CD4-positive, alpha-beta memory T cell (primary cell): ENCODE results near the gene LGALS12. TPM values are rescaled to one million over a fixed set of nuclear protein-coding genes. Genes with fewer than 3 reads are reported as not detected.
"Not testable (repeated sequence)": the region's sequence is repeated elsewhere in the genome, so short reads cannot be mapped to it uniquely, and the experiment has no call there.

Experiments used
- CTCF ChIA-PET: fragments of 350-600 bp; sonication (Branson Sonifier 250); formaldehyde crosslinking; loops from one replicate; lab custom pipeline; 2021; ENCODE audit warnings: inconsistent platforms; ENCODE audit not compliant: partially characterized antibody; lab: Charles Lee
- POLR2A ChIA-PET: fragments of 350-600 bp; sonication (Branson Sonifier 250); formaldehyde crosslinking; loops from one replicate; lab custom pipeline; 2021; ENCODE audit not compliant: partially characterized antibody; lab: Charles Lee
- DNase-seq, 5 donors: peaks; one replicate each; pipeline versions ENCODE4 v3.0.0 to v3.0.0-alpha.2; 2020 to 2022; ENCODE audit warnings: mixed read lengths in 1 of 5
- H3K27ac ChIP-seq: one replicate; pipeline ENCODE4 v1.7.0; 2013; ENCODE audit warnings: low read depth, low read length
- H3K27me3 ChIP-seq: 2 replicates; pipeline ENCODE4 v1.7.0; 2013; ENCODE audit warnings: mild to moderate bottlenecking, low read length, moderate library complexity; ENCODE audit not compliant: insufficient read depth
- H3K36me3 ChIP-seq: 2 replicates; pipeline ENCODE4 v1.7.0; 2013; ENCODE audit warnings: mild to moderate bottlenecking, low read length, moderate library complexity; ENCODE audit not compliant: insufficient read depth
- H3K4me1 ChIP-seq: 2 replicates; pipeline ENCODE4 v1.7.0; 2013; ENCODE audit warnings: mild to moderate bottlenecking, low read length, moderate library complexity; ENCODE audit not compliant: insufficient read depth
- H3K4me3 ChIP-seq, 2 donors: one replicate each; pipeline ENCODE4 v1.7.0; 2013; ENCODE audit warnings: low read length in 2 of 2, mild to moderate bottlenecking in 1 of 2
- H3K9me3 ChIP-seq, 2 donors: one replicate each; pipeline ENCODE4 v1.7.0; 2013; ENCODE audit warnings: low read length in 2 of 2, control low read depth in 1 of 2; ENCODE audit not compliant: control insufficient read depth in 1 of 2
- H3K27ac Mint-ChIP-seq, 7 donors: one replicate each; pipeline ENCODE4 v1.8.0; 2020 to 2021; ENCODE audit warnings: mixed read lengths in 7 of 7, mild to moderate bottlenecking in 6 of 7, inconsistent platforms in 3 of 7, moderate library complexity in 3 of 7
- H3K27me3 Mint-ChIP-seq, 2 donors: one replicate each; pipeline ENCODE4 v1.8.0; 2020 to 2021; ENCODE audit warnings: mixed read lengths in 2 of 2
- H3K36me3 Mint-ChIP-seq, 2 donors: one replicate each; pipeline ENCODE4 v1.8.0; 2020 to 2021; ENCODE audit warnings: mixed read lengths in 2 of 2, inconsistent platforms in 1 of 2, mild to moderate bottlenecking in 1 of 2
- H3K4me1 Mint-ChIP-seq, 4 donors: one replicate each; pipeline ENCODE4 v1.8.0; 2020 to 2021; ENCODE audit warnings: mixed read lengths in 4 of 4, mild to moderate bottlenecking in 1 of 4
- H3K4me3 Mint-ChIP-seq, 8 donors: one replicate each; pipeline ENCODE4 v1.8.0; 2020 to 2021; ENCODE audit warnings: mixed read lengths in 8 of 8, mild to moderate bottlenecking in 7 of 8, moderate library complexity in 6 of 8, inconsistent platforms in 3 of 8
- H3K9me3 Mint-ChIP-seq, 8 donors: one replicate each; pipeline ENCODE4 v1.8.0; 2020 to 2021; ENCODE audit warnings: mixed read lengths in 8 of 8, mild to moderate bottlenecking in 5 of 8, inconsistent platforms in 3 of 8, moderate library complexity in 1 of 8
- intact Hi-C: fragments of 100-400 bp; cut with micrococcal nuclease; formaldehyde crosslinking; loops from one replicate; pipeline ENCODE4 v1.15.1; 2023
- polyA plus RNA-seq, 2 donors: library from polyadenylated mRNA; unstranded; fragments of 300-500 nt; fragmentation: Illumina TruSeq; gene quantifications; one replicate each; pipeline ENCODE4 v1.2.3, GENCODE V29; 2021
- total RNA-seq, 2 experiments: library from RNA; stranded (reverse); gene quantifications; one replicate each; pipeline ENCODE4 v1.2.3, GENCODE V29; 2021

Gene LGALS12
- total and polyA plus RNA-seq, 4 experiments from 2014 or later = not detected

DNA sequence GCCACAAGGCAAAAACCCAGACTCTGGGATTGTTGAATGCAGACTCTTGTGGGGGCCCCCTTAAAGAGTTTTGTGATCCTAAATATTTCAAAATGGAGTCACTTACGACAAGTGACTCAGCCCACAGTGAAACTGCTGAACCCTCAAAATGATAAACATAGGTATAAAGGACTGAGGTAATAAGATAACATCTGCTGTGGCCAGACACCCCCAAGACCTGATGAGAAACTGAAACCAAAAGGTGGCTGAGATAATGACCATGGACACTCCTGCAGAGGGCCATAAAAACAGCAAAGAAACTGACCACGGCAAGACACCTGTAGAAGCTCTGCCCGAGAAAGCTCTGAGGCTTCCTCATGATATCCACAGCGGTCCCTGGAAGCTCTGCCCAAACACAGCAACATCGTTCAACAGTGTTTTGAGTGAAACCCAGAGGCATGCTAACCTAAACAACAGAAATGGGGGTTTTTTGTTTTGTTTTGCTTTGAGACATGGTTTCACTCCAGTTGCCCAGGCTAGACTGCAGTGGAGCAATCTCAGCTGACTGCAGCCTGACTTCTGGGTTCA is 29.1 kb downstream of the LGALS12 start:
- peak overlapping the region in 1 of 2 donors; percentile 83 for H3K4me3 ChIP-seq
- H3K4me1 ChIP-seq = peaks cover 86% of the 10 kb centered on the region
- peak in 4 of 5 donors; percentile 32 to 66 (median 42) for DNase-seq
- peak overlapping the region; percentile 77 for H3K27ac ChIP-seq
- Mint-ChIP-seq H3K27ac (peak overlapping the region; percentile 96 to 99 (median 98)), H3K9me3 (peaks cover 0 to 1% (median 0%) of the 10 kb centered on the region in 8 donors), H3K27me3 (no peaks in the 10 kb centered on the region), H3K4me1 (peaks cover 63 to 95% (median 81%) of the 10 kb centered on the region in 4 donors), H3K4me3 (peak overlapping the region; percentile 73 to 99 (median 96)), H3K36me3 (peaks cover 6 to 29% of the 10 kb centered on the region in 2 donors)
- intact Hi-C loops = loop anchor here (5.0 kb wide), 3 partner anchors 58 to 102 kb away; partner anchors contain the start of gene PLAAT3
- POLR2A ChIA-PET = interaction anchor here (1.2 to 8.4 kb wide), 5 partner anchors 10 to 33 kb away, joined by 3 to 132 read pairs (median 8); no protein-coding TSS in a partner anchor
- CTCF ChIA-PET = interaction anchor here (3.5 kb wide), 1 partner anchor 56 kb away, joined by 13 read pairs; no protein-coding TSS in a partner anchor
- H3K36me3 ChIP-seq = peaks cover under 1% of the 10 kb centered on the region
- H3K27me3 ChIP-seq = no peaks in the 10 kb centered on the region
- H3K9me3 ChIP-seq = no peaks in the 10 kb centered on the region

DNA sequence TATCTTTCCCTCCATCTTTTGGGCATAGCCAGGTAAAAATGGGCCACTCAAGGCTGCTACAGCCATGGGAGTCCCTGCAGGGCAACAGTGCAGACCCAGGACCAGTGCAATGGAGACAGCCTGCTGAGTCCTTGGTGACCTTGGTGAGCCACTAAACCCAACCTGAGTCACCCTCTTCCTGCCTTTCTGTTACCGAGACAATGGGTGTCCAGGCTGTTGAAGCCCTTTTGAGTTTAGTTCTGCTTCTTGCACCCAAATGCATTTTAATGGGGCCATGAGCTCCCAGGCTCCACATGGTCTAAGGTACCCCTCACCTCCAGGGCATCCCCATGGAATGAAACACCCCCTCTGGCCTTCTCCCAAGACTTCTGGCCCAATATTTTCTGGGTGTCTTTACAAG is 29.9 kb downstream of the LGALS12 start:
- POLR2A ChIA-PET = interaction anchor here (1.0 to 8.4 kb wide), 14 partner anchors 10 to 137 kb away, joined by 3 to 132 read pairs (median 10); partner anchors contain the start of genes PLAAT2, PLAAT3 and PLAAT5
- H3K4me1 Mint-ChIP-seq = peaks cover 67 to 99% (median 83%) of the 10 kb centered on the region in 4 donors
- CTCF ChIA-PET = interaction anchor here (1.9 to 3.6 kb wide), 5 partner anchors 16 to 100 kb away, joined by 8 to 23 read pairs (median 13); partner anchors contain the start of gene PLAAT5
- H3K27ac Mint-ChIP-seq = peak overlapping the region; percentile 96 to 99 (median 98)
- Histone ChIP-seq H3K4me1 (peaks cover 91% of the 10 kb centered on the region), H3K4me3 (peak overlapping the region; percentile 47 to 83), H3K36me3 (peaks cover 4% of the 10 kb centered on the region), H3K27me3 (no peaks in the 10 kb centered on the region), H3K9me3 (no peaks in the 10 kb centered on the region), H3K27ac (peak overlapping the region; percentile 77)
- H3K36me3 Mint-ChIP-seq = peaks cover 10 to 36% of the 10 kb centered on the region in 2 donors
- DNase-seq = peak in 2 of 5 donors; percentile 28 to 70
- no peaks in the 10 kb centered on the region for H3K27me3 Mint-ChIP-seq
- H3K9me3 Mint-ChIP-seq = peaks cover 0 to 1% (median 0%) of the 10 kb centered on the region in 8 donors
- peak overlapping the region; percentile 95 to 99 (median 96) for H3K4me3 Mint-ChIP-seq
- intact Hi-C loops = loop anchor here (2.0 to 5.0 kb wide), 5 partner anchors 17 to 102 kb away; partner anchors contain the start of gene PLAAT3

- ChIA-PET CTCF (interaction anchor here (1.0 to 3.6 kb wide), 17 partner anchors 9 to 101 kb away, joined by 3 to 23 read pairs (median 5); partner anchors contain the start of gene PLAAT5), POLR2A (interaction anchor here (0.9 to 8.4 kb wide), 25 partner anchors 9 to 1207 kb away, joined by 3 to 132 read pairs (median 7); partner anchors contain the start of genes PLAAT2, PLAAT3, PLAAT5 and RASGRP2)
- DNase-seq = peak; percentile 54 to 69 (median 59)
- peak within 1 kb of the TSS; percentile 96 to 99 (median 98) for H3K27ac Mint-ChIP-seq
- Histone ChIP-seq H3K36me3 (peaks cover 4% of the 10 kb centered on the region), H3K9me3 (no peaks in the 10 kb centered on the region), H3K27me3 (no peaks in the 10 kb centered on the region), H3K4me1 (peaks cover 93% of the 10 kb centered on the region), H3K4me3 (peak within 1 kb of the TSS; percentile 83 to 89), H3K27ac (peak within 1 kb of the TSS; percentile 77)
- H3K36me3 Mint-ChIP-seq = peaks cover 10 to 40% of the 10 kb centered on the region in 2 donors
- peaks cover 63 to 97% (median 82%) of the 10 kb centered on the region in 4 donors for H3K4me1 Mint-ChIP-seq
- intact Hi-C loops = loop anchor here (2.0 to 5.0 kb wide), 5 partner anchors 16 to 101 kb away; partner anchors contain the start of gene PLAAT3
- H3K9me3 Mint-ChIP-seq = peaks cover 0 to 1% (median 0%) of the 10 kb centered on the region in 8 donors
- no peaks in the 10 kb centered on the region for H3K27me3 Mint-ChIP-seq
- peak within 1 kb of the TSS; percentile 95 to 99 (median 96) for H3K4me3 Mint-ChIP-seq
These were observed 30.9 kb downstream of the LGALS12 start, which contains the start of gene PLAAT4 for GRCh38 chr11:63536669-63537292. TSS of gene PLAAT4 (plus strand) at chr11:63536808. CDS start at chr11:63536869, 61 bp downstream.

DNA sequence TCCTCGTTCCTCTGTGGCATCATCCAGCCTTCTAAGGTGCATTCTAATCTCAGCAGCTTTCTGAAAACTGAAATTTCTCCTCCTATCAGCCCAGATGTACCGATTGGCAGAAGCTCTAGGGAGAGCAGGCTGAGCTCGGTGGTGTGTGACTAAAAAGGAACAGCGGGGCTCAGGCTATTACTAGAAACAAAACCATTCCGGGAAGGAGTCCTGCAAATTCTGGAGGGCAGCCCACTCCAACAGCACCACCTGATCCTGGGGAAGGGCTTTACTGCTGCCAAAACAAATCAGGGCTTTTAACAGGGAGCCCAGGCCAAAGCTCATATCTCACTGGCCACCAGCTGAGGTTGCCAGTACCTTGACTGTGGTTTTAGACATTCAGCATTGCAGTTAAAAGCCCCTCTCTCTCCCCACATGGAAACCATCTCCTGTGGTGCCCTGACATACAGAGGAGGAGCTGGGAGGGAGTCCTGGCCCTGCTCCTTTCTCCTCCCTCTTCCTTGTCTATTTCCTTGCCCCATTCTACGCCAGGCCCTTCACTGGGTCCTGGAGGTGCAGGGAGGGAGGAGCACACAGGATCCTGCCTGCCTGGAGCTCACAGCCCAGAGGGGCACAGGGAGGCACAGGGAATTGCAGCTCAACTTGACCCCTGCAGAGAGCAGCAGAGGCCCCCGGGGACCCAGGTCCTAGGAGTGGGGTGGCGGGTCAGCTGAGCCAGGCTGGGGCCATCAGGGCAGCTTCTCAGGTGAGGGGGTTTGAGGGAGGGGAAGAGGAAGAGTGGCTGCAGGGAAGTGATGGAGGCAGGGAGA is 31.6 kb downstream of the LGALS12 start:
- H3K4me3 ChIP-seq = peak overlapping the region; percentile 83 to 89
- Mint-ChIP-seq H3K27ac (peak overlapping the region; percentile 96 to 99 (median 98)), H3K36me3 (peaks cover 12 to 45% of the 10 kb centered on the region in 2 donors), H3K4me1 (peaks cover 63 to 96% (median 81%) of the 10 kb centered on the region in 4 donors), H3K27me3 (no peaks in the 10 kb centered on the region), H3K4me3 (peak overlapping the region; percentile 95 to 99 (median 96)), H3K9me3 (peaks cover 0 to 1% (median 0%) of the 10 kb centered on the region in 8 donors)
- intact Hi-C loops = loop anchor here (2.0 to 5.0 kb wide), 5 partner anchors 15 to 100 kb away; partner anchors contain the start of gene PLAAT3
- POLR2A ChIA-PET = interaction anchor here (0.9 to 8.4 kb wide), 23 partner anchors 8 to 1207 kb away, joined by 3 to 132 read pairs (median 8); partner anchors contain the start of genes PLAAT2, PLAAT3, PLAAT5 and RASGRP2
- no peaks in the 10 kb centered on the region for H3K9me3 ChIP-seq
- H3K4me1 ChIP-seq = peaks cover 92% of the 10 kb centered on the region
- H3K36me3 ChIP-seq = peaks cover 4% of the 10 kb centered on the region
- H3K27me3 ChIP-seq = no peaks in the 10 kb centered on the region
- peak in 3 of 5 donors; percentile 16 to 22 (median 19) for DNase-seq
- H3K27ac ChIP-seq = peak overlapping the region; percentile 77
- CTCF ChIA-PET = interaction anchor here (1.0 to 3.6 kb wide), 19 partner anchors 8 to 101 kb away, joined by 3 to 23 read pairs (median 5); partner anchors contain the start of gene PLAAT5

DNA sequence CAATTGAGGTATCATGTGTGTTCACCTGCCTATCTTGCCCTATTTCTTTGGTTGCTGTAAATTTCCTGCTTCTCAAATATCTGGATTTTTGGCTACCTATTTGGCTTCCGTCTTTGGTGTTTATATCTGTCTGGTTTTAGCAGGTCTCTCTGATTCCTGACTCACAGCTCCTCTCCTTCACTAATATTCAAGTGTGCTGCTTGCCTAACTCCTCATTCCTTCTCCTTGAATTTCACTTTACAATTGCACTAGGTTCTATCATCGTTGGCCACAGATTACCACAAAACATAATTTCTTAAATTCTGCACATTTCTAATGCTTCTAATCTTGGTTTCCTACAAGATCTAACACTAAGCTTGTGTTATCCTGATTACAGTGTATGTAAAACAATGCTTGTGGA is 36.6 kb downstream of the LGALS12 start:
- H3K27me3 ChIP-seq, H3K9me3 Mint-ChIP-seq, DNase-seq, CTCF ChIA-PET, H3K27ac ChIP-seq, H3K27me3 Mint-ChIP-seq, intact Hi-C loops, H3K9me3 ChIP-seq, H3K4me3 ChIP-seq: not testable (repeated sequence)
- H3K27ac Mint-ChIP-seq = peak overlapping the region in 6 of 7 donors; percentile 0 to 74 (median 32)
- Histone ChIP-seq H3K36me3 (peaks cover 39% of the 10 kb centered on the region), H3K4me1 (peaks cover 61% of the 10 kb centered on the region)
- H3K36me3 Mint-ChIP-seq = peaks cover 47 to 83% of the 10 kb centered on the region in 2 donors
- H3K4me3 Mint-ChIP-seq = peak overlapping the region in 4 of 8 donors; percentile 0 to 11 (median 5)
- POLR2A ChIA-PET = interaction anchor here (0.6 to 5.6 kb wide), 5 partner anchors 10 to 728 kb away, joined by 3 to 25 read pairs (median 3); no protein-coding TSS in a partner anchor
- peaks cover 38 to 69% (median 56%) of the 10 kb centered on the region in 4 donors for H3K4me1 Mint-ChIP-seq

DNA sequence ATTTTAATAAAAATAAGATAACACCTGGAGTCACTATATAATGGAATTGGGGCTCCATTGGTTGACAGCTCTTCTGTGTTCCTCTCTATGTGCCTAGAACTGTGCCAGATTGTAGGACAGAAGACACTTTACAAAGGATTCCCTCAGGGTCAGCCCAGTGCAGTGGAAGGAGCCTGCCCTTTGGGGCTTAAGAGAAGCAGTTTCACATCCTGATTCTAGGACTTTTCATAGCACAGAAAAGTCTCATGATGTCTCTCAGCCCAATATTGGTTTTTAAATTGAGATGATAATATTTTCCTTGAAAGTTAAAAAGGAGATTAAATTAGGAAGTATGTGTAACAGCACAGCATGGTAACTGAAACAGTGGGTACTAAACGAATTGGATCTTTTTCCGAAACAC is 37.8 kb downstream of the LGALS12 start:
- H3K27me3 ChIP-seq = no peaks in the 10 kb centered on the region
- Mint-ChIP-seq H3K9me3 (no peaks in the 10 kb centered on the region), H3K4me1 (peaks cover 29 to 56% (median 44%) of the 10 kb centered on the region in 4 donors), H3K4me3 (no peak overlapping the region), H3K27me3 (no peaks in the 10 kb centered on the region), H3K27ac (peak overlapping the region in 5 of 7 donors; percentile 45 to 81 (median 71)), H3K36me3 (peaks cover 51 to 76% of the 10 kb centered on the region in 2 donors)
- no peak overlapping the region for H3K4me3 ChIP-seq
- no peak for DNase-seq
- ChIA-PET POLR2A (interaction anchor here (1.1 to 5.6 kb wide), 3 partner anchors 10 to 23 kb away, joined by 3 to 25 read pairs (median 3); no protein-coding TSS in a partner anchor), CTCF (interaction anchor here (0.9 to 1.9 kb wide), 3 partner anchors 11 to 95 kb away, joined by 3 to 6 read pairs (median 4); no protein-coding TSS in a partner anchor)
- intact Hi-C loops = no loop called here
- H3K36me3 ChIP-seq = peaks cover 39% of the 10 kb centered on the region
- peaks cover 49% of the 10 kb centered on the region for H3K4me1 ChIP-seq
- H3K9me3 ChIP-seq = no peaks in the 10 kb centered on the region
- H3K27ac ChIP-seq = no peak overlapping the region
